Breast epithelium (tissue), 3 donors: ENCODE data around the gene HECTD4.

Experiments
- POLR2A ChIP-seq: fragments of 450-650 bp; IDR thresholded peaks from one replicate; pipeline ENCODE4 v1.6.1; 2016; ENCODE audit warnings: antibody characterized with exemption, mild to moderate bottlenecking, moderate library complexity
- POLR2AphosphoS5 ChIP-seq, 3 donors: sonication (generic); formaldehyde crosslinking; IDR thresholded peaks; one replicate each; pipeline ENCODE4 v1.6.1; 2017; ENCODE audit warnings: antibody characterized with exemption in 3 of 3
- TF ChIP-seq, protein P1 (sequence below), 3 donors: fragments of 450-650 bp; IDR thresholded peaks; one replicate each; pipeline ENCODE4 v1.5.1; 2016 to 2017; ENCODE audit warnings: antibody characterized with exemption in 3 of 3, mild to moderate bottlenecking in 3 of 3, moderate library complexity in 3 of 3

DNA sequence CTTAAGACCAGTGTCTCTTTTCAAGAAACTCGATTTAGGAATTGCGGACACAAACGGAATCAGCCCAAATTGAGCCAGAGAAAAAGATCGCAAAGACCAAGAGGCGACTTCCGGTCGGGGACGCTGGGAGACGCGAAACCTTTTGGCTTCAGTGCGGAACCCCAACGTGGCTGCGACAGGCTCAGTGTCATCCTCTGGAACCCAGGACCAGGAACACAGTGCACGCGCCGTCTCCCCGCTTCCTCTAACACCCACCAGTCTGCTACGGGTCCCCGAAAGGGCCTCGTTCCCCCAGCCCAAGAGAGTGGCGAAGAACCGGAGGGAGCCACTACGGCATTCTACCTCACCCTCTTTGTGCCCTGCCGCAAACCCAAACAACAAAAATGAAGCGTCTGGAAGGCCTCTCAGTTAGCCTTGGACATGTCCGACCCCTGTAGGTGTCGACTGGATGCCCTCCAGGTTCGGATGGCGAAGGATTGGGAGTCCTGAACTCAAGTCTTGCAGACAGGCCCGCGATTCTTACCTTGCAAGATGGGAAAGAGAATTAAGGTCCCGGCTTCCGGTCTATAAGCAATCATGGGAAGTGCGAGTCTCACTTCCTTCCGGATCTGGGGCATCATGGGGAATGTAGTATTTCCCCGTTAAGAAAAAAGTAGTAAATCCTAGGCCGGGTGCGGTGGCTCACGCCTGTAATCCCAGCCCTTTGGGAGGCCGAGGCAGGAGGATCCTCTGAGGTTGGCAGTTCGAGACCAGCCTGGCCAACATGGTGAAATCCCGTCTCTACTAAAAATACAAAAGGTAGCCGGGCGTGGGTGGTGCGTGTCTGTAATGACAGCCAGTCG lies 27.1 kb upstream of the HECTD4 start, which contains the start of gene RPL6:
- TF ChIP-seq, protein P1, sequence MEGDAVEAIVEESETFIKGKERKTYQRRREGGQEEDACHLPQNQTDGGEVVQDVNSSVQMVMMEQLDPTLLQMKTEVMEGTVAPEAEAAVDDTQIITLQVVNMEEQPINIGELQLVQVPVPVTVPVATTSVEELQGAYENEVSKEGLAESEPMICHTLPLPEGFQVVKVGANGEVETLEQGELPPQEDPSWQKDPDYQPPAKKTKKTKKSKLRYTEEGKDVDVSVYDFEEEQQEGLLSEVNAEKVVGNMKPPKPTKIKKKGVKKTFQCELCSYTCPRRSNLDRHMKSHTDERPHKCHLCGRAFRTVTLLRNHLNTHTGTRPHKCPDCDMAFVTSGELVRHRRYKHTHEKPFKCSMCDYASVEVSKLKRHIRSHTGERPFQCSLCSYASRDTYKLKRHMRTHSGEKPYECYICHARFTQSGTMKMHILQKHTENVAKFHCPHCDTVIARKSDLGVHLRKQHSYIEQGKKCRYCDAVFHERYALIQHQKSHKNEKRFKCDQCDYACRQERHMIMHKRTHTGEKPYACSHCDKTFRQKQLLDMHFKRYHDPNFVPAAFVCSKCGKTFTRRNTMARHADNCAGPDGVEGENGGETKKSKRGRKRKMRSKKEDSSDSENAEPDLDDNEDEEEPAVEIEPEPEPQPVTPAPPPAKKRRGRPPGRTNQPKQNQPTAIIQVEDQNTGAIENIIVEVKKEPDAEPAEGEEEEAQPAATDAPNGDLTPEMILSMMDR (IDR thresholded peaks at IDR 0.05), result no peak
- TF ChIP-seq POLR2A (peak; percentile 58), POLR2AphosphoS5 (IDR thresholded peaks at IDR 0.05) (peak; percentile 97 to 99 (median 97))
